Right lobe of liver (tissue), 6 donors: ENCODE results near the gene PTPRT. TPM values are rescaled to one million over a fixed set of nuclear protein-coding genes. Genes with fewer than 3 reads are reported as not detected.

Source experiments
- ATAC-seq, 4 donors: fragments of 200-7000 bp; cut with Tn5 transposase; one replicate each; pipeline ENCODE4 v1.9.1; 2020; ENCODE audit warnings: mild to moderate bottlenecking in 4 of 4, moderate library complexity in 4 of 4
- DNase-seq, 3 donors: peaks; one replicate each; pipeline ENCODE4 v3.0.0-alpha.2; 2020
- H3K27ac ChIP-seq, 3 donors: fragments of 200-600 bp; one replicate each; pipeline ENCODE4 v1.8.0; 2022
- H3K27me3 ChIP-seq, 2 donors: fragments of 200-600 bp; one replicate each; pipeline ENCODE4 v1.8.0; 2022
- H3K36me3 ChIP-seq, 4 donors: fragments of 200-600 bp; sonication (generic) in 1 of 4; one replicate each; pipeline versions ENCODE4 v1.5.1 to v1.8.0; 2017 to 2022; ENCODE audit warnings: control low read depth in 1 of 4
- H3K4me1 ChIP-seq, 4 donors: fragments of 200-600 bp; sonication (generic) in 1 of 4; one replicate each; pipeline versions ENCODE4 v1.5.1 to v1.8.0; 2017 to 2022; ENCODE audit warnings: control low read depth in 1 of 4
- H3K4me3 ChIP-seq, 3 donors: fragments of 200-600 bp; one replicate each; pipeline ENCODE4 v1.8.0; 2022
- H3K9me3 ChIP-seq, 4 donors: fragments of 200-600 bp; sonication (generic) in 1 of 4; one replicate each; pipeline versions ENCODE4 v1.5.1 to v1.8.0; 2017 to 2022; ENCODE audit warnings: control low read depth in 1 of 4
- CTCF ChIP-seq, 4 donors: fragments of 200-600 bp in 3 of 4; fragments of 450-650 bp in 1 of 4; IDR thresholded peaks; one replicate each; pipeline versions ENCODE4 v1.5.1 to v1.8.0; 2016 to 2022; ENCODE audit warnings: antibody characterized with exemption in 4 of 4, mild to moderate bottlenecking in 2 of 4
- POLR2A ChIP-seq: fragments of 450-650 bp; IDR thresholded peaks from one replicate; pipeline ENCODE4 v1.6.1; 2017; ENCODE audit warnings: antibody characterized with exemption, mild to moderate bottlenecking
- WGBS: methylation state at CpG from one replicate; pipeline ENCODE4 v1.1.6; 2018; ENCODE audit warnings: low coverage, low lambda C conversion rate; ENCODE audit not compliant: insufficient coverage; ENCODE audit errors: missing lambda C conversion rate; 5-methylcytosine and 5-hydroxymethylcytosine counted together
- intact Hi-C, 2 donors: fragments of 100-400 bp; cut with DNase I; formaldehyde crosslinking; loops; one replicate each; pipeline versions ENCODE4 v1.11.2 to v1.14.1; 2022
- total RNA-seq, 6 experiments: library from RNA; depleted of rRNA in 2 of 6; stranded (reverse); fragments of >200 nt in 2 of 6; fragmentation: NEBNext Ultra II Directional in 3 of 6; extraction: Animal tissue kit (Norgen Biotek cat#: 25700) in 3 of 6; gene quantifications; one replicate each; pipeline versions ENCODE4 v1.1.0 to v1.2.4, GENCODE V29; 2016 to 2023
- donor health status: DM: no; HTN: yes; CAD: no.
- donor health status: DM: no; HTN: no; CAD: no.
- donor health status: DM: no; HTN: no; CAD: no.
- donor health status: DM: no; HTN: yes; CAD: no.
- donor health status: DM: no; HTN: yes; CAD: no.

Gene PTPRT
- total RNA-seq, 6 experiments from 2014 or later = 0.18 to 1.0 (median 0.51) TPM

DNA sequence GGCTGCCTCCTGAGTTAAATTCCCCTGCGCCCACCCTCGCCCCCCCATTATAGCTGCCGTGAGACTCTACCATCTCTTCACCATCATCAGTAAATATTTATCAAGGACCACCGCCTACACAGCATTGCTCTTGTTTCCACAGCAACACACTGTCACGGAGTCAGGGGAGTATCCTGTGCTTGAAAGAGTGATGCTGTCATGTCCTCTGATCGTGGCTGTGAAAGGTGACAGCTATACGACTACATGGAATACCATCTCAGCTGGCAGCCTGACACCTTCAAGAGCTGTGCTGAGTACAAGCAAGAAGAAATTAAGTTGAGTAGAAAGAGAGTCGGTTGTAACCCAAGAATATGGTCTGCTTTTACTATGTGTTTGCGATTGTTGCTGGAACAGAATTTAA is 3.4 kb downstream of the PTPRT start:
- ATAC-seq = no peak
- 25% methylated on average over 9 of the region's 9 CpGs for WGBS
- no peak for DNase-seq
- H3K27me3 ChIP-seq = no peaks in the 10 kb centered on the region
- no peak overlapping the region for H3K27ac ChIP-seq
- intact Hi-C loops = no loop called here
- H3K4me1 ChIP-seq = no peaks in the 10 kb centered on the region
- TF ChIP-seq POLR2A = no peak
- no peak for TF ChIP-seq CTCF (IDR thresholded peaks at IDR 0.05)
- H3K4me3 ChIP-seq = no peak overlapping the region
- no peaks in the 10 kb centered on the region for H3K9me3 ChIP-seq
- H3K36me3 ChIP-seq = no peaks in the 10 kb centered on the region

GRCh38 chr20:43185901-43186300 is 3.8 kb downstream of the PTPRT start:
- TF ChIP-seq POLR2A (no peak), CTCF (IDR thresholded peaks at IDR 0.05) (no peak)
- no peak for DNase-seq
- 59% methylated on average over 4 of the region's 4 CpGs for WGBS
- no peaks in the 10 kb centered on the region for H3K36me3 ChIP-seq
- no peaks in the 10 kb centered on the region for H3K27me3 ChIP-seq
- no peaks in the 10 kb centered on the region for H3K9me3 ChIP-seq
- H3K4me3 ChIP-seq = no peak overlapping the region
- no peaks in the 10 kb centered on the region for H3K4me1 ChIP-seq
- intact Hi-C loops = no loop called here
- H3K27ac ChIP-seq = no peak overlapping the region
- no peak for ATAC-seq

- TF ChIP-seq CTCF (IDR thresholded peaks at IDR 0.05) (no peak), POLR2A (no peak)
Measured at GRCh38 chr20:43183536-43184070, 6.1 kb downstream of the PTPRT start.

GRCh38 chr20:43178080-43178479 is 11.6 kb downstream of the PTPRT start:
- ATAC-seq (peak; percentile 19 to 58 (median 47)), DNase-seq (no peak)
- H3K4me1 ChIP-seq = no peaks in the 10 kb centered on the region
- intact Hi-C loops = no loop called here
- no peak overlapping the region for H3K27ac ChIP-seq
- no peak overlapping the region for H3K4me3 ChIP-seq
- no peaks in the 10 kb centered on the region for H3K36me3 ChIP-seq
- no peaks in the 10 kb centered on the region for H3K27me3 ChIP-seq
- 17% methylated on average over 2 of the region's 2 CpGs for WGBS
- no peak for TF ChIP-seq POLR2A
- no peak for TF ChIP-seq CTCF (IDR thresholded peaks at IDR 0.05)
- H3K9me3 ChIP-seq = no peaks in the 10 kb centered on the region

More at GRCh38 chr20:43183536-43184070, 6.1 kb downstream of the PTPRT start:
- intact Hi-C loops = no loop called here
- no peak for DNase-seq
- Histone ChIP-seq H3K36me3 (no peaks in the 10 kb centered on the region), H3K27ac (no peak overlapping the region), H3K4me1 (no peaks in the 10 kb centered on the region), H3K4me3 (no peak overlapping the region), H3K27me3 (no peaks in the 10 kb centered on the region), H3K9me3 (no peaks in the 10 kb centered on the region)
- WGBS = 60% methylated on average over 5 of the region's 5 CpGs
- ATAC-seq = no peak

GRCh38 chr20:43176726-43177125 is 13.0 kb downstream of the PTPRT start:
- 50% methylated on average over 2 of the region's 2 CpGs for whole genome bisulfite sequencing
- no peak for DNase-seq
- intact Hi-C loops = no loop called here
- H3K27me3 ChIP-seq = no peaks in the 10 kb centered on the region
- H3K27ac ChIP-seq = no peak overlapping the region
- no peaks in the 10 kb centered on the region for H3K4me1 ChIP-seq
- no peak for ATAC-seq
- no peaks in the 10 kb centered on the region for H3K9me3 ChIP-seq
- no peaks in the 10 kb centered on the region for H3K36me3 ChIP-seq
- no peak overlapping the region for H3K4me3 ChIP-seq
- TF ChIP-seq CTCF (IDR thresholded peaks at IDR 0.05) = no peak
- no peak for TF ChIP-seq POLR2A
